HG03159 (cell line): Measurements from ENCODE around the gene TPM2.
"Not testable (repeated sequence)": the region's sequence is repeated elsewhere in the genome, so short reads cannot be mapped to it uniquely, and the experiment has no call there.

Experiments
- ATAC-seq: cut with Tn5 transposase; IDR thresholded peaks from one replicate; pipeline ENCODE4 v1.9.1; 2021; ENCODE audit warnings: mild to moderate bottlenecking, moderate library complexity; ENCODE audit not compliant: unreplicated experiment

Gene TPM2

DNA sequence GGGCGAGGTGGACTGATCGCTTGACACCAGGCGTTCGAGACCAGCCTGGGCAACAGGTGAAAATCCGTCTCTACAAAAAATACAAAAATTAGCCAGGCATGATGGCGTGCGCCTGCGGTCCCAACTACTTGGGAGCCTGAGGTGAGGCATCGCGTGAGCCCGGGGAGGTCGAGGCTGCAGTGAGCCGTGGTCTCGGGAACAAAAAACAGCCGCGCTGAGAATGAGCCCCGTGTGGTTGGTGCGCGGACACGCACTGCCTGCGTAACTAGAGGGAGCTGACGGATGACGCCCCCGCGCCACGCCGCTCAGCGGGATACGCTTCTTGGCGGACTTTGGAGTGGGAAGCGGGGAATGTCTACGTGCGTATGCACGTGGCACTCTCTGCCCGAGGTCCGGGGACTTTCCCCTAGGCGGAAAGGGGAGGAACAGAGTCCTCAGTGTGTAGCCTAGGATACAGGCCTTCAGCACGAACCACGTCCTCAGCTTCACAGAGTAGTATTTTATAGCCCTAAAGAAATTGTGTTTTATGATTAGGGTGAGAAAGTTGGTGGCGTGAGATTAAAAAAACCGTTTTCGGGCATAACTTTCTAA is 32.1 kb downstream of the TPM2 start, which contains the start of gene RMRP:
Gene RMRP, minus strand, starts transcription at position 474 of the 591 bp plus-strand sequence.
- peak; percentile 79 for ATAC-seq

DNA sequence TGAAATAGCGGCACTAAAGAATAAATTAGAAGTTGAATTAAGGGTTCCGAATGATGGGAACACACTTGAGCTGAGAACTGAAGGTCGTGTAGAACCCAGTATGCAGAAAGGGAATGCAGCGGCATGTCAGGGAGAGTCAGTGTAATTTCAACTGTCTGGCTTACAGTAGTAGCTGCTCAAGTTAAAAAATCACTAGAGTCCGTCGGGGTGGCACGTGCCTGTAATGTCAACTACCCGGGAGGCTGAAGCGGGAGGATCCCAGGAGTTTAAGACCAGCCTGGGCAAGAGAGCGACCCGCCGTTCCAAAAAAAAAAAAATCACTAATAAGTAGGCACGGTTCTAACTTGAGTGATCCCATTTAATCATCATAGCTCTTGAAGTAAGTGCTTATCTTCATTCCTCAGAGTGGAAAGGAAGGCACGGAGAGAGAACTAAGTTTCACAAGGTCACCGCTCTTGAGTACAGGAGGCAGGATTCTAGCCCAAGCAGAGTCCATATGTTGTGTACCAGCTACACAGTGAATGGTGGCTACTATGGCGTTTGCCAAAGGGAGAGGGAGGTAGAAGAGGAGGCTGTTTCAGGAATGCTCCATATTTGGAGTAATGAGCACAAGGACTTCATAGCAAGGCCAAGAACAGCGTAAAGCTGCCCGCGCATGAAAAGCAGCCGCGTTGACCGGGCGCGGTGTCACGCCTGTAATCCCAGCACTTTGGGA is 32.7 kb downstream of the TPM2 start:
- no peak for ATAC-seq

DNA sequence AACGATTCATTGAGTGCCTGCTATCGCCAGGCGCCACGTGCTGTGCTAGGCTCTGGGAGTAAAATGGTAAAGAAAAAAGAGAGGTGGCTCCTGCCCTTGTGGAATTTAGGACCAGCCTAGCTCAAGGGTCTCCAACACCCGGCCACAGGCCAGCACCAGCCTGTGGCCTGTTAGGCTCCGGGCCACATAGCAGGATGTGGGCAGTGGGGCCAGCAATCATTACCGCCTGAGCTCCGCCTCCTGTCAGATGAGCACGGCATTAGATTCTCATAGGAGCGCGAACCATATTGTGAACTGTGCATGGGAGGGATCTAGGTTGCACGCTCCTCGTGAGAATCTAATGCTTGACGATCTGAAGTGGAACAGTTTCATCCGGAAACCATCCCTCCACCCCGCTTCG is 33.4 kb downstream of the TPM2 start:
- no peak for ATAC-seq

DNA sequence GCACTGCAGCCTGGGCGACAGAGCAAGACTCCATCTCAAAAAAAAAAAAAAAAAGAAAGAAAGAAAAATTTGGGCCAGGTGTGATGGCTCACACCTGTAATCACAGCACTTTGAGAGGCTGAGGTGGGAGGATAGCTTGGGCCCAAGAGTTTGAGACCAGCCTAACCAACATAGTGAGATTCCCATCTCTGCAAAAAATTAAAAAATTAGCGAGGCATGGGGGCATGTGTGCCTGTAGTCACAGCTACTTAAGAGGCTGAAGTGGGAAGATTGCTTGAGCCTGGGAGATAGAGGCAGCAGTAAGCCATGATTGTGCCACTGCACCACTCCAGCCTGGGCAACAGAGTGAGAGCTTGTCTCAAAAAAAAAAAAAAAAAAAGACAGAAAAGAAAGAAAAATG is 36.1 kb downstream of the TPM2 start:
- no peak for ATAC-seq

DNA sequence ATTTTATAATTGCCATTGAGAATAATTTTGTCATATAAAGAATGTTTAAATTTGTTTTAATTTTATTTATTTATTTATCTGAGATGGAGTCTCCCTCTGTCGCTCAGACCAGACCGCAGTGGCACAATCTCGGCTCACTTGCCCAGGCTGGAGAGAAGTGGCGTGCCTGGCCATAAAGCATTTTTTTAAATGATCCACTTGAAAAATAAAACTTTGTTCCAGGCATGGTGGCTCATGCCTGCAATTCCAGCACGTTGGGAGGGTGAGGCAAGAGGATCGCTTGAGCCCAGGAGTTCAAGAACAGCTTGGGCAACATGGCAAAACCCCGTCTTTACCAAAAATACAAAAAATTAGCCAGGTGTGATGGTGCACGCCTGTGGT is 36.9 kb downstream of the TPM2 start:
- no peak for ATAC-seq

DNA sequence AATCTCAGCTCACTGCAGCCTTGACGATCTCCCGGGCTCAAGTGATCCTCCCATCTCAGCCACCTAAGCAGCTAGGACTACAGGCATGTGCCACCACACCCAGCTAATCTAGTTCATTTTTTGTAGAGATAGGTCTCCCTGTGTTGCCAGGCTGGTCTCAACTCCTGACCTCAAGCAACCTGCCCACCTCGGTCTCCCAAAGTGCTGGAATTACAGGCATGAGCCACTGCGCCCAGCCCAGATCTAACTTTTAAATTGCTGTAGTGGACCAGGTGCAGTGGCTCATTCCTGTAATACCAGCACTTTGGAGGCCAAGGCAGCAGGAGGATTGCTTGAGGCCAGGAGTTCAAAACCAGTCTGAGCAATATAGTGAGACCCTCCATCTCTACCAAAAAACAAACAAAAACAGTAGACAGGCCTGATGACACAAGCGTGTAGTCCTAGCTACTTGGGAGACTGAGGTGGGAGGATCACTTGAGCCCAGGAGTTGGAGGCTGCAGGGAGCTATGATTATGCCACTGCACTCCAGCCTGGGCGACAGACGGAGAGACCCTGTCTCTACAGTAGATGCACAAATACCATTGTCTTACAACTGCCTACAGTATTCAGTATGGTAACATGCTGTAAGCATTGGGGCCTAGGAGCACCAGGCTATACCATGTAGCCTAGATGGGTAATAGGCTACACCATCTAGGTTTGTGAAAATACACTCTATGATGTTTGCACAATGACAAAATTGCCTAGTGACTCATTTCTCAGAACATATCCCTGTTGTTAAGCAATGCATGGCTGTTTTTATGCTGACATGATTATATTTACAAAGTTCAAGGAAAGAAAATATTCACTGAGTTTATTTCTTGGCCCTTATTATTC is 37.5 kb downstream of the TPM2 start:
- ATAC-seq: no peak

DNA sequence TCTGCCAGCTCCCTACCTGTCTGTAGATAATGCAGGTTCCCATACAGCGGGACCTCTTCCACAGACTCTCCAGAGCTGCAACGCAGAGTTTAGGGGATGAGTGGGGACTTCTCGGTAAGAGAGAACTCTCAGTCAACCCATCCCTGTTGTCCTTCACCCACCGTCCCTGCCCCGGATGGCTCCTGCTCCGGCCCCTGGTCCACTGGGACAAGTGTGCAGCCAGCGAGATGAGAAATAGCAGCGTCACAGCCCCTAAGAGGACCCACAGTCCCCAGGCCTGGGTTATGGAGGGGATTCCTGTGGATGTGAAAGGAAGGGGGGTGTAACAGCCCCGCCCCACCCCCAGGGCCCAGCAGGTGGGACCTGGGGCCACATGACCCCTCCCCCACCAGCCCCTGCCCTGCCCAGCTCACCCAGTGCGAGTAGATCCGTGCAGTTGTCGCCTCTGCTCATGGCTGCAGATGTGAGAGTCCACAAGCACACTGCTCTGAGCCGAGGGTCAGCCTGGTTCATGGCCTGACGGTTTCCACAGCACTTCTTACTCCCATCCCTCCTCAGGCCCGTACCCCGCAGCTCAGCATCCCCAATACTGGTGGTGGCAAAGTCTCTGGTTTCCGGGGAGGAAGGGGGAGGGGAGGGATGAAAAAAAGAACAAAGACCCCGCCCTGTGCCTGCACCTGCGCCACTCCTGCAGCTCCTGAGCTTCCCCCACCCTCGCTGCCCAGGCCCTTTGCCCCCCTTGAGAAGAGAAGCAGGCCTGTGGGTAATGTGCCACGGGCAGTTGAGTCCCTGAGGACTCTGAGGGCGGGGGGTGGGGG is 39.2 kb downstream of the TPM2 start, which contains the start of gene SIT1:
Gene SIT1, minus strand, starts transcription at position 591 of the 818 bp plus-strand sequence. Its CDS starts 78 bp downstream, at position 513.
- no peak for ATAC-seq

DNA sequence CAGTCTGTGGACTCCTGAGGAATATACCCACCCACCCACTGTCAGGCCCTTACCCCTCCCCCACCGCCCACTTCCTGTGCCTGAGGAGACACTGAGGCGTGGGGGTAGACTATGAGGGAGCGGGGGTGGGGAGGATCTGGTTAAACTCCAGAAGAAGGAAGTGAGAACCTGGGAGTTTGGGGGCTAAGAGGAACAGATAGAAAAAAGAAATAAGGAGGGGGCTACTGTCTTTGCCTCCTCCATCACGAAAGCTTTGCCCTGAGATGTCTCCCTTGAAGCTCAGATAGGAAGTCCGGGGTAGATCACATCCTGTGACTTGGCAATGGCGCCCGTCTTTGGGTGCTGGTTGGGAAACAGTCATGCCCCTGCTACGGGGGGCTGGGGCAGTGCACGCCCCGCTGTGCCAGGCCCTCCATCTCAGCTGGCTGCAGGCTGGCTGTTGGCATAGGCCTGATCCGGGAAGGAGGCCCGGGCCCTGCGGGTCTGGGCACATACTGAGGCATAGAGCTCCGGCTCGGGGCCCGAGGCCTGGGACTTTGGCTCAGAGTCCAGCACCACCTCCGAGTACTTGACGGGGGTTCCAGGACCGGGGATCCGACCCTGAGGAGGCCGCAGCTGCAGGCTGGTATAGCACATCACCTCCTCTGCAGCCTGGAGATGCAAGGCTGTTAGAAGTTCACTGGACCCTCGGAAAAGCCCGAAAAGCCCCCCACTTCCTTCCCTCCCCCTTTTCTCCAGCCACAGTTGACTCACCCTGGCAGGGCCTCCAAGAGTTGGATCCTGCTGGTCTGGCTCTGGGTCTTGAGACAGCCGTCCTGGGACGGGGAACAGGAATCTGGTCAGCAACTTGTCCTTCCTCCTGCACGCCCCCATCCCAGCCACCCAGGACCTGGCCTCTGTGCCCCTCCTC is 40.0 kb downstream of the TPM2 start:
- ATAC-seq: no peak

DNA sequence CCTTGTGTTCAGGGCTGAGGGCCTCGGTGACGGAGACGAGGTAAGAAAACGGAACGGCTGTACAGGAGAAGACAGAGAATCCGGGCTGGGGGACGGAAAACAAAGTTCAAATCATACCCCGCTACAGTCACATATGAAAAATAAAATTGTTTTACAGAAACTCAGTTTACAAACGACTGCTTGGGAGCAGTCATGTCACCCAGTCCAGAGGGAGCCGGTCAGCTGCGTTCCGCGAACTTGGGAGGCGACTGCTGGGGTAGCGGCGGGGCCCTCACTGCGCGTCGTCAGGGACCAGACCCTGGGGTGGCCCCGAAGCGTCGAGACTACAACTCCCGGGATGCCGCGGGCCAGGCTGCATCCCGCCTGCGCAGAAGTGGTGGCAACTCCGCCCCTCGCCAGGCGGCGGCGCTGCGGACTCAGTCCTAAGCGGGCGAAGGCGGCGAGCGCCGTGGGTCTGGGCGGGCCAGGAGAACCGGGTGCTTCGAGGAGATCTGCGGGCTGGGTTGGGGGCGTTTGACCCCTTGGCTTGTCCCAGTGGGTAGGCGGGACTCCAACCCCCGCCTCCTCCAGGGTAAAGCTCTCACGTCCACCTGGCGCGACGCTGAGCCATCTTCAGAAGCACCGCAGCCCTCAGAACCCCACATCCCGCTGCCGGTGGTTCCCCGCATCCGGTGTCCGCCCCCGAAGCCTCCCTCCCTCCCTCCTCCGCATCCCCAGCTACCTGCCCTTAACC is 43.0 kb downstream of the TPM2 start:
- ATAC-seq: peak; percentile 79

DNA sequence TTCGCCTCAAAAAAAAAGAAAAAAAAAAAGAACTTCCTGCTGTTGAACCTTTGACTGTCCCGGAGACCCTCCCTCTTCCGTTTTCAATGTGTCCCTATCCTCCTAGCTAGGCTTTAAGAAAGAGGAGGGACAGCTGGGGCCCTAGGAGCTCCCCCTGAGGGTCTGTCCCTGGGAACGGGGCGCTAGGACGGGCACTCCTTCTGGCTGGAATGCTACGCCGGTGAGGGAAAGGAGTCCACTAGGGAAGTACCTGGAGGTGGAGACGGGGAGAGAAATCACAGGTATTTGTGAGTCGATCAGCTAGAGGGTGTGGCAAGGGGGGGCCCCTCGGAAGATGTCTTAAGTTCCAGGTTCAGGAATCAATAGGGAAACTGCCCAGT is 43.6 kb downstream of the TPM2 start:
- ATAC-seq: no peak

DNA sequence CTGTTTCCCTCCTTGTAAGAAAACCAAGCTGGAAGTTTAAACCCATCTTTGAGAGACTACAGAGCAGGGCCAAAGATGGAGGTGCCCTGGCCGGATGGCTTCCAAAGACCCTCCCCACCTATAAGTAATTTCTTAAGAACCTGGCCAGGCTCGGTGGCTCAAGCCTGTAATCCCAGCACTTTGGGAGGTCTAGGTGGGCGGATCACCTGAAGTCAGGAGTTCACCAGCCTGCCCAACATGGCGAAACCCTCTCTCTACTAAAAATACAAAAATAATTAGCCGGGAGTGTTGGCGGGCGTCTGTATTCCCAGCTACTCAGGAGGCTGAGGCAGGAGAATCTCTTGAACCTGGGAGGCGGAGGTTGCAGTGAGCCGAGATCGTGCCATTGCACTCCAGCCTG is 44.0 kb downstream of the TPM2 start:
- ATAC-seq: not testable (repeated sequence)

DNA sequence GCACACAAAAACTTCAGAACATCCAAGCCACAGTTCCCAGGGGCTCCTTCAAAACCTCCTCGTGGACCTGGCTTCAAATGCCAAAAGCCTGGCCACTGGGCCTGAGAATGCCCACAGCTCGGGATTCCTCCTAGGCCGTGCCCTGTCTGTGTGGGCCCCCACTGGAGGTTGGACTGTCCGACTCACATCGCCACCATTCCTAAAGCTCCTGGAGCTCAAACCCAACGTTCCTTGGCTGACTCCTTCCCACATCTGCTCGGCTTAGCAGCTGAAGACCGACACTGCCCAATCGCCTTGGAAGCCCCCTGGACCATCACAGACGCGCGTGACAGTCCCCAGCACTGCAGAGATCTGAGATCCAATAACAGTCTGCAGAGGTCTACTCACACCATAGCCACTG is 46.7 kb downstream of the TPM2 start:
- no peak for ATAC-seq

DNA sequence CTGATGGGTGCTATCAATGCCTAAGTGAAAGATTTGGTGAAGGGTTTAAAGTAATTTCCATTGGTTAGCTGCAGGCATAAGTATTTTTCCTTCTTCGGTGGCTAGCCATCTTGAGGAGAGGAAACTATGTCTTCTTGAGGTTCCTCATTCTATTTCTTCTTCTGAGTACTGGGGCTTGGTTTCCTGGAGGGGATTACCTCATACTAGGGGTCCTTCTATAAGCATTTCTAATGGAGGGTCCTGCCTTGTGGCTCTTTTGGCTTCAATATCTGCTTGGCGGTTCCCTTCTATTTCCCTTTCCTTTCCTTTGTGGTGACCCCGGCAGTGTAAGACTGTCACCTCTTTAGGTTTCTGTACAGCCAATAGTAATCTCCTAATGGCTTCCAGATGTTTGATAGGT is 48.2 kb downstream of the TPM2 start:
- ATAC-seq: not testable (repeated sequence)

DNA sequence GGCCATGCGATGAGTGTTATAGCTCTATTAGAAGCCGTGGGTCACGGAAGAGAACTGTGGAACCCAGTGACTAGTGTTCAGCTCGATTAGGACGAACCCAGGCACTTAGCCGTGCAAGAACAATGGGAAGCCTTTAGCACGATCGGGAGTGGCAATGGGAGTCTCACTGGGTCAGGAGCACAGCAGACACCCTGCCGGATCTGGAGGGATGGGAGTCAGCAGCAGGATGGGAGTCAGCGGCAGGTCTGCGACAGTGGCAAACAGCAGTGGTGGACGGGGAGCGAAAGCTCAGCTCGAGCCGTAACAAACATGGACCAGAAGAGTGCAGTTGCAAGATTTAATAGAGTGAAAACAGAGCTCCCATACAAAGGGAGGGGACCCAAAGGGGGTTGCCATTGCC is 49.3 kb downstream of the TPM2 start:
- ATAC-seq: not testable (repeated sequence)

DNA sequence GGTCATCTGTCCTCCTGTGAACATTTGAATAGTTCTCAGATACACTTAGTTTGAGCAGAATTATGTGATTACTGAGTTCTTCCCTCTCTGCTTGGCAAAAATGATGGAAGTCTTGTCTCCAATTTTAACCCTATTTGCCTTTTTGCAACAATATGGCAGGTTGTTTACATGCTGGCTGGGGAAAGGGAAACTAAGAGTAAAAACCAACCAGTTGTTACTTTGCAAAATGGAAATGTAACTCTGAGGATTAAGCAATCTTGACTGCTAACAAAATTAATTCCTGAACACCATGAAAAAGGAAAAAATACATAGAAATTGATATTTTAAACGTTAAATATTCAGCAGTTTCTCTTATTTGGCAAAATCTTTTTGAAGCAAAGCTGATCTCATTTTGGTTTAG is 50.1 kb downstream of the TPM2 start:
- ATAC-seq: no peak

DNA sequence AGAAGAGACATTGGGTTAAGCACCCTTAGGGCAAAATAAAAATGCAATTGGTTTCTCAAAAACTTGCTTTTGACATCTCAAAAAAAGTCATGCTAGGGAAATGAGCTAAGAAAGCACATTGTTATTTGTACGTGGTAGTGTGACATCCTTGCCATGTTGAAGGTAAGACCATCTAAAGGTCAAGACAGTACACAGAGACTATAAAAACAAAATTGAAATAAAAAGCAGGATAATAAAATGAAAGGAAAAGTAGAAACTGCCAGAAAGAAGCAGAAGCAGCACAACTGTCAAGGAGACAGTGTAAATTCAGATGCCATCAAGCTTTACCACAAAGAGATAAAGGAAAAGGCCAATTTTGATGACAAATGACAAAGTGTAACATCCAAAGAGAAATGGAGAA is 50.5 kb downstream of the TPM2 start:
- ATAC-seq: not testable (repeated sequence)

DNA sequence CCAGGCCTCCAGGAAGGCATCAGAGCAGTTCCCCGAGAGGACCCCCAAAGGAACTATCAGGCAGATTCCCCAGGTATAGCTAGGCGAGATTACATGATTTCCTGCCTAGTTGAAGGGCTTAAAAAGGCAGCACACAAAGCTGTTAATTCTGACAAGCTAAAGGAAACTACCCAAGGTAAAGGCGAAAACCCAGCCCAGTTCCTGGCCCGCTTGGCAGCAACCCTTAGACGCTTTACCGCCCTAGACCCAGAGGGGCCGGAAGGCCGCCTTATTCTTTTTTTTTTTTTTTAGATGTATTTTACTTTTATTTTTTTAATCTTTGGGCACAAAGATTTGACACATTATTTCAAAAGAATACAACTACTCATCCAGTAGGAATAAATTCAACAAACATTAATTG is 51.0 kb downstream of the TPM2 start:
- ATAC-seq: not testable (repeated sequence)

DNA sequence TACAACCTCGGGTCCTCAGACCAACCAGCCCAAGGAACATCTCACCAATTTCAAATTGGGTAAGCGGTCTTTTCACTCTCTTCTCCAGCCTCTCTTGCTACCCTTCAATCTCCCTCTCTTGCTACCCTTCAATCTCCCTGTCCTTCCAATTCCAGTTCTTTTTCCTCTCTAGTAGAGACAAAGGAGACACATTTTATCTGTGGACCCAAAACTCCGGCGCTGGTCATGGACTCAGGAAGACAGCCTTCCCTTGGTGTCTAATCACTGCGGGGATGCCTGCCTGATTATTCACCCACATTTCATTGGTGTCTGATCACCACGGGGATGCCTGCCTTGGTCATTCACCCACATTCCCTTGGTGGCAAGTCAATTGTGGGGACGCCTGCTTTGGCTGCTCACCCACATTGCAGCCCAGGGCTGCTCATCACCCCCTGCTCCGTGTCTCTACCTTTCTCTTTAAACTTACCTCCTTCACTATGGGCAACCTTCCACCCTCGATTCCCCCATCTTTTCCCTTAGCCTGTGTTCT is 52.2 kb downstream of the TPM2 start:
- not testable (repeated sequence) for ATAC-seq

DNA sequence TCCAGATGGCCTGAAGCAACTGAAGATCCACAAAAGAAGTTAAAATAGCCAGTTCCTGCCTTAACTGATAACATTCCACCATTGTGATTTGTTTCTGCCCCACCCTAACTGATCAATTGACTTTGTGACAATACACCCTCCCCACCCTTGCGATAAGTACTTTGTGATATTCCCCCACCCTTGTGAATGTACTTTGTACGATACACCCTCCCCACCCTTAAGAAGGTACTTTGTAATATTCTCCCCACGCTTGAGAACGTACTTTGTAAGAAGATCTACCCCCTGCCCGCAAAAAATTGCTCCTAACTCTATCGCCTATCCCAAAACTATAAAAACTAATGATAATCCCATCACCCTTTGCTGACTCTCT is 52.9 kb downstream of the TPM2 start:
- not testable (repeated sequence) for ATAC-seq
